Suprapubic skin (tissue), 4 donors: ENCODE data around the gene SUN3. TPM values are rescaled to one million over a fixed set of nuclear protein-coding genes. Genes with fewer than 3 reads are reported as not detected.

Experiments used
- DNase-seq, 2 donors: peaks; one replicate each; pipeline ENCODE4 v3.0.0-alpha.2; 2019; ENCODE audit warnings: low spot score in 2 of 2
- H3K27ac ChIP-seq: fragments of 200-600 bp; sonication (generic); one replicate; pipeline ENCODE4 v1.5.1; 2019
- H3K27me3 ChIP-seq: fragments of 200-600 bp; sonication (generic); one replicate; pipeline ENCODE4 v1.5.1; 2019
- H3K36me3 ChIP-seq: fragments of 200-600 bp; sonication (generic); one replicate; pipeline ENCODE4 v1.5.1; 2019
- H3K4me1 ChIP-seq: fragments of 200-600 bp; sonication (generic); one replicate; pipeline ENCODE4 v1.5.1; 2019
- H3K4me3 ChIP-seq: fragments of 200-600 bp; sonication (generic); one replicate; pipeline ENCODE4 v1.5.1; 2019; ENCODE audit warnings: mild to moderate bottlenecking
- H3K9me3 ChIP-seq: fragments of 200-600 bp; sonication (generic); one replicate; pipeline ENCODE4 v1.5.1; 2019
- CTCF ChIP-seq, 2 donors: fragments of 200-600 bp in 1 of 2; fragments of 450-650 bp in 1 of 2; sonication (generic) in 1 of 2; IDR thresholded peaks; one replicate each; pipeline ENCODE4 v1.5.1; 2016 to 2019; ENCODE audit warnings: antibody characterized with exemption in 2 of 2, mild to moderate bottlenecking in 1 of 2, moderate library complexity in 1 of 2
- EP300 ChIP-seq: sonication (generic); formaldehyde crosslinking; IDR thresholded peaks from one replicate; pipeline ENCODE4 v1.6.1; 2017; ENCODE audit warnings: antibody characterized with exemption
- POLR2A ChIP-seq, 2 donors: fragments of 450-650 bp; IDR thresholded peaks; one replicate each; pipeline ENCODE4 v1.6.1; 2017; ENCODE audit warnings: antibody characterized with exemption in 2 of 2, mild to moderate bottlenecking in 2 of 2, moderate library complexity in 2 of 2
- POLR2AphosphoS5 ChIP-seq, 3 donors: sonication (generic); formaldehyde crosslinking; IDR thresholded peaks; one replicate each; pipeline ENCODE4 v1.6.1; 2017; ENCODE audit warnings: antibody characterized with exemption in 3 of 3
- WGBS: methylation state at CpG from one replicate; pipeline ENCODE4 v1.1.5; 2018; 5-methylcytosine and 5-hydroxymethylcytosine counted together
- total RNA-seq, 4 donors: library from RNA; depleted of rRNA; stranded (reverse); fragments of >200 nt; gene quantifications; one replicate each; pipeline ENCODE4 v1.1.0, GENCODE V29; 2016

The SUN3 gene
- total RNA-seq, 4 donors from 2014 or later = not detected

- Histone ChIP-seq H3K9me3 (no peaks in the 10 kb centered on the region), H3K27me3 (no peaks in the 10 kb centered on the region), H3K4me1 (peaks cover 14% of the 10 kb centered on the region), H3K4me3 (peak overlapping the region; percentile 62), H3K36me3 (peaks cover 46% of the 10 kb centered on the region), H3K27ac (peak overlapping the region; percentile 84)
- no peak for DNase-seq
- TF ChIP-seq EP300 (no peak), POLR2AphosphoS5 (IDR thresholded peaks at IDR 0.05) (no peak), POLR2A (IDR thresholded peaks at IDR 0.05) (no peak), CTCF (IDR thresholded peaks at IDR 0.05) (no peak)
- WGBS = 6% methylated on average over 4 of the region's 4 CpGs
Measured at GRCh38 chr7:47978790-47979144, 50.1 kb downstream of the SUN3 start.

DNA sequence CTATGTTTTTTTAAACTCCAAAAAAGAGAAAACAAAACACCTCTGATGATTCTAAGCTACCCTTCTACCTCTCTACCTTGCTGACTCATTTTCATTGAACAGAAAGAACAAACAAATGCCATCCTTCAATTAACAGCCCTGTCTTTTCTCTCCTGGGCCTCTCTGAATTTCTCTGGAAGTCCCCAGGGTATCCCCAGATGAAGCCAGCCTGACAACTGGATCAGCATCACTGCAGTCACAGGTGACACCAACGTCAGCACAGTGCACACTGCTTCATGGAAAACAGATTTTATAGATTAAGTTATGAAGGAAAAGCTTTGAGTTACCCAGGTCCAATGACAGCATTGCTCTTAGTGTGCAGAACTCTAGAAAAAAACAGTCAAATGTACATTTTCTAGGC is 55.2 kb downstream of the SUN3 start:
- Histone ChIP-seq H3K36me3 (peaks cover 67% of the 10 kb centered on the region), H3K27ac (no peak overlapping the region), H3K4me3 (no peak overlapping the region), H3K27me3 (no peaks in the 10 kb centered on the region), H3K4me1 (peaks cover 19% of the 10 kb centered on the region), H3K9me3 (no peaks in the 10 kb centered on the region)
- no peak for DNase-seq
- TF ChIP-seq POLR2AphosphoS5 (IDR thresholded peaks at IDR 0.05) = no peak
- no peak for TF ChIP-seq EP300
- TF ChIP-seq CTCF (IDR thresholded peaks at IDR 0.05) = no peak
- no peak for TF ChIP-seq POLR2A (IDR thresholded peaks at IDR 0.05)
- WGBS = 41% methylated on average over 1 of the region's 1 CpG

GRCh38 chr7:47970761-47971160 is 58.1 kb downstream of the SUN3 start:
- peaks cover 69% of the 10 kb centered on the region for H3K36me3 ChIP-seq
- peaks cover 6% of the 10 kb centered on the region for H3K4me1 ChIP-seq
- H3K27ac ChIP-seq = peak overlapping the region; percentile 52
- TF ChIP-seq EP300 = no peak
- TF ChIP-seq POLR2A (IDR thresholded peaks at IDR 0.05) = no peak
- TF ChIP-seq CTCF (IDR thresholded peaks at IDR 0.05) = no peak
- TF ChIP-seq POLR2AphosphoS5 (IDR thresholded peaks at IDR 0.05) = no peak
- no peak for DNase-seq
- no peaks in the 10 kb centered on the region for H3K9me3 ChIP-seq
- H3K4me3 ChIP-seq = no peak overlapping the region
- WGBS = 35% methylated on average over 1 of the region's 1 CpG
- no peaks in the 10 kb centered on the region for H3K27me3 ChIP-seq

DNA sequence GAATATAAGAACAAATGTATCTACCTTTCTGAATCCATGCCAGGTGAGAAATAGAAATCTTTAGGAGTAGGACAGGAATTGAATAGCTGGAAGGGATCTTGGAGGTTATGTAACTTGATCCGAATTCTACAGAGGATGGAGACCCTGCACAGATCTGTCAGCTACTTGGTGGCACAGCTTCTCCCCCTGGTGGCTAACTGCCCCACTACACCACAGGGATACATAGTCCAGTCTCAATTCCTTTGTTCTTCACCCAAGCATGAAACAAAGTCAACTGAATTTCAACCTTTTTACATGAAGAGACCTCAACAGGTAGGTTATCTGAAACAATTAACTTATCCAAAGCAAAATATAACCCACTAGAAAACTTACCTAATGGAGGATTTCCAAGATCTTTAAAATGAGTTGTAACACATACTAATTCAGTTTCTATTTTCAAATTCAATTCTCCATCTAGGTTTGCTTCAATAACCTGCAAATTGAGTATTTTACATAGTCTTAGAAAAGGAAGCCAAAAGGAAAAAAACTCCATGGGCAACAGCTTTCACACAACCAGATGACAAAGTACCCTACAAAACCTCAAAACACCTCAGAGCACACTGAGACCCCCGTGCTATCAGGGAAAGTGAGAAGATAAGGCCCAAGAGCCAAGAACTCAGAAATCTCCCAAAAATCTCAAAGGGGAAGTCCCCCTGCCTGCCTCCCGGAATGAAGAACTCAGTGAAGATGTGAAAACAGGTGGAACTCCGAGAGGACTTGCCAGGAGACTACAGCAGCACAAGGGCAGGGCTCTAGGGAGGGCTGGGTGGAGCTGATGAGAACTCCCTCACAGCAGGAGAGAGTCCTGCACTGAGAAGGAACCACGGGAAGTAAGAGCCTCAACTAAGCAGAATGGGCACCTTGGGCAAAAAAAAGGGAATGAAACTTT is 59.8 kb downstream of the SUN3 start:
- 58% methylated on average over 5 of the region's 5 CpGs for WGBS
- no peaks in the 10 kb centered on the region for H3K9me3 ChIP-seq
- H3K27me3 ChIP-seq = no peaks in the 10 kb centered on the region
- DNase-seq = no peak
- no peak overlapping the region for H3K27ac ChIP-seq
- H3K4me1 ChIP-seq = peaks cover 6% of the 10 kb centered on the region
- peaks cover 69% of the 10 kb centered on the region for H3K36me3 ChIP-seq
- H3K4me3 ChIP-seq = no peak overlapping the region
- TF ChIP-seq POLR2AphosphoS5 (IDR thresholded peaks at IDR 0.05) = no peak
- TF ChIP-seq EP300 = no peak
- peak; percentile 25 to 75 for TF ChIP-seq CTCF (IDR thresholded peaks at IDR 0.05)
- TF ChIP-seq POLR2A (IDR thresholded peaks at IDR 0.05) = no peak

DNA sequence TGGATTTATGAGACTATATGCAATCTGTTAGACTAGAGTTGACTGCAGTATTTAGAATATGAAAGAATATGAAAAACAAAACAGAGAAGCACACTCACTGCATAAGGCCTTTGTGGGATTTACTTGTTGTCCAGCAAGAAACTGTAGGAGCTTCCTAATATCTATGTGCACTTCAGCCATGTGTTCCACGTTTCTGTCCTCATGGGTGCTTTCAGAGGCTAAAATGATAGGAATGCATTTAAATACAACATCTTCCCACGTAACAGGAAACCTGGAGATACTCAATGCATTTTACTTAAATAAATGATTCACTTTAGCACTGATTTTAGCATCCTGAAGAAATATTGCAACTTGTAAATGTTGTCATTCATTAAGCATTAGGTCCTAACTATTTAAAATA is 61.2 kb downstream of the SUN3 start:
- H3K36me3 ChIP-seq = peaks cover 69% of the 10 kb centered on the region
- H3K27ac ChIP-seq = no peak overlapping the region
- H3K9me3 ChIP-seq = no peaks in the 10 kb centered on the region
- 90% methylated on average over 2 of the region's 2 CpGs for WGBS
- no peak overlapping the region for H3K4me3 ChIP-seq
- no peaks in the 10 kb centered on the region for H3K27me3 ChIP-seq
- DNase-seq = no peak
- TF ChIP-seq CTCF (IDR thresholded peaks at IDR 0.05) (no peak), POLR2AphosphoS5 (IDR thresholded peaks at IDR 0.05) (no peak), POLR2A (IDR thresholded peaks at IDR 0.05) (no peak), EP300 (no peak)
- peaks cover 6% of the 10 kb centered on the region for H3K4me1 ChIP-seq
